Epithelial cell of proximal tubule (primary cell): Measurements from ENCODE around the gene MRPL11. TPM values are rescaled to one million over a fixed set of nuclear protein-coding genes. Genes with fewer than 3 reads are reported as not detected.

Experiments used
- DNase-seq: peaks from one replicate; pipeline ENCODE4 v3.0.0-alpha.2; 2011; ENCODE audit warnings: low read depth
- H3K4me3 ChIP-seq: 2 replicates; pipeline ENCODE4 v1.5.1; 2011; ENCODE audit warnings: low read depth, mild to moderate bottlenecking, low read length
- total RNA-seq: library from RNA; depleted of rRNA; stranded (reverse); fragments of >200 nt; gene quantifications from 2 replicates; pipeline ENCODE4 v1.2.3, GENCODE V29; 2015
- TF ChIP-seq, protein P1 (sequence below): conservative IDR thresholded peaks from 2 replicates; pipeline ENCODE4 v1.5.1; 2012; ENCODE audit warnings: low read depth, mild to moderate bottlenecking, low read length

The MRPL11 gene
- total RNA-seq, 1 donor from 2014 or later: 85.3 TPM

DNA sequence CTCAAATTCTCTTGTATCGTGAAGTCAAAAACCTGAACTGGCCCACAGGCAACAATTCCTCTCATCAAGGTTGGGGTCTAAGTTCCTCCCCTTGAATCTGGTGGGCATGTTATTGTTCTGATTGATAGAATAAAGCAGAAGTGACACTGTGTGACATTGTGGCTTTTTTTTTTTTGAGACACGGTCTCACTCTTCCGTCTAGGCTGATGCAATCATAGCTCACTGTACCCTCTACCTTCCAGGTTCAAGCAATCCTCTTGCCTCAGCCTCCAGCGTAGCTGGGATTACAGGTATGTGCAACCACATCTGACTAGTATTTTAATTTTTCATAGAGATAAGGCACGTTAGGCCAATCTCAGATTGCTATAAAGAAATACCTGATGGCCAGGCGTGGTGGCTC, 19.2 kb upstream of the MRPL11 start:
- TF ChIP-seq, protein P1, sequence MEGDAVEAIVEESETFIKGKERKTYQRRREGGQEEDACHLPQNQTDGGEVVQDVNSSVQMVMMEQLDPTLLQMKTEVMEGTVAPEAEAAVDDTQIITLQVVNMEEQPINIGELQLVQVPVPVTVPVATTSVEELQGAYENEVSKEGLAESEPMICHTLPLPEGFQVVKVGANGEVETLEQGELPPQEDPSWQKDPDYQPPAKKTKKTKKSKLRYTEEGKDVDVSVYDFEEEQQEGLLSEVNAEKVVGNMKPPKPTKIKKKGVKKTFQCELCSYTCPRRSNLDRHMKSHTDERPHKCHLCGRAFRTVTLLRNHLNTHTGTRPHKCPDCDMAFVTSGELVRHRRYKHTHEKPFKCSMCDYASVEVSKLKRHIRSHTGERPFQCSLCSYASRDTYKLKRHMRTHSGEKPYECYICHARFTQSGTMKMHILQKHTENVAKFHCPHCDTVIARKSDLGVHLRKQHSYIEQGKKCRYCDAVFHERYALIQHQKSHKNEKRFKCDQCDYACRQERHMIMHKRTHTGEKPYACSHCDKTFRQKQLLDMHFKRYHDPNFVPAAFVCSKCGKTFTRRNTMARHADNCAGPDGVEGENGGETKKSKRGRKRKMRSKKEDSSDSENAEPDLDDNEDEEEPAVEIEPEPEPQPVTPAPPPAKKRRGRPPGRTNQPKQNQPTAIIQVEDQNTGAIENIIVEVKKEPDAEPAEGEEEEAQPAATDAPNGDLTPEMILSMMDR: no peak
- DNase-seq: no peak
- H3K4me3 ChIP-seq: no peak overlapping the region

DNA sequence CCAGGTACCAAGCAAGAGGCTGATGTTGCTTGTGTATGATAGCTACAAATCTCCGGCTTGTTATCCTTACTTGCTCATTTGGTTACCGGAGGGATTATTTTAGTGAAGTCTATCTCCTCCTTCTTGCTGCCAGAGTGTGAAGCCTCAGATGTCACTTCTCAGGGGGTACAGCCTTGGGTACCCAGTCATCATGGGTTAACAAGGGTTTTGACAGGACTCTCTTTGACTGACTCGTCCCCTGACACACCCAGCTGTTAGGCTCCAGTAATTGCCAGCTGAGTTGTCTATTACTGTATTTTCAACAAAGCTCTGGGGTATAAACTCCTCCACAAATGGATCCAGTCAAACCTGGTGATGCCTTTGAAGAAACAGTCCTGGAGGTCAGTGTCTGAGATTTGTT, 16.2 kb upstream of the MRPL11 start:
- TF ChIP-seq, protein P1: no peak
- no peak overlapping the region for H3K4me3 ChIP-seq
- no peak for DNase-seq

DNA sequence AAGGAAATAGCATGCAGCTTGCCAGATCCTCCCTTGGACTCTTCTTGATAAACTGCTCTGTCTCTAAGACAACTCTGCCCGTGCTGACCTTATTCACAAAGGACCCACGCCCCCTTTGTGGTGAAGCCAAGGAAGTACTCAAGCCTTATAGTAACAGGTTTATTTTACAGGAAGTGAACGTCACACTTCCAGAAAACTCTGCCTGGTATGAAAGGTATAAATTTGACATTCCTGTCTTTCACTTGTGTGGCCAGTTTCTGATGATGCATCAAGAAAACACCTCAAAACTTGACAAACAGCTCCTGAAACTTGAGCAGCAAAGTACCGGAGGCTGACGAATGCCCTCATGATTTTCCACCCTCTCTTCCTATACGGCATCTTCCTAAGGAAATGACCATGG, 15.6 kb upstream of the MRPL11 start:
- no peak overlapping the region for H3K4me3 ChIP-seq
- DNase-seq: no peak
- TF ChIP-seq, protein P1: no peak

DNA sequence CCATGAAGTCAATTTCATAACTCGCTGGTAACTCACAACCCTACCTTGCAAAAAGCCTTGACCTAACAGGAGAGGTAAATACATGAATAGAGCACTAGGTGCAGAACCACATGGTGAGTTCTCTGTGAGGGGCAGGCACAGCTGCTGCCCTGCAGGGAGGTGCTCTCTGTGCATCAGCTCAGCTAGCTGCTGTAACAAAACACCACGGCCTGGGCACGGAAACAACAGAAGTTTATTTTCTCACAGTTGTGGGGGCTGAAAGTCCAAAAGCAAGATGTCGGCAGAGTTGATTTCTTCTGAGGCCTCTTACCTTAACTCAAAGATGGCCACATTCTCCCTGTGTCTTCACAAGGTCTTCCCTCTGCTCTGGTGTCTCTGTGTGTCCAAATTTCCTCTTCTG, 13.0 kb upstream of the MRPL11 start:
- TF ChIP-seq, protein P1: no peak
- H3K4me3 ChIP-seq: no peak overlapping the region
- no peak for DNase-seq

DNA sequence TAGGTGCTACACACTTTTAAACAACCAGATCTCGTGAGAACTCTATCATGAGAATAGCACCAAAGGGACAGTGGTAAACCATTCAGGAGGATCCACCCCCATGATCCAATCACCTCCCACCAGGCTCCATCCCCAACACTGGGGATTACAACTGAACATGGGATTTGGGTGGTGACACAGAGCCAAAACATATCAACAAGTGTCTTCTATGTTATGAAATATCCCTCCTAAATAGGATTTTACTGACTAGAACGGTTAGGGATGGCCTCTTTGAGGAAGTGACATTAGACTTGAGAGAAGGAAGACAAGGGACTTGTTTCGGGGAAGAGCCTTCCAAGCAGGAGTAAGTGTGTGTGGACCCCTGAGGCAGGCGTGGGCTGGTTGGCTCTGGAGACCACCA, 11.9 kb upstream of the MRPL11 start:
- TF ChIP-seq, protein P1: no peak
- no peak for DNase-seq

DNA sequence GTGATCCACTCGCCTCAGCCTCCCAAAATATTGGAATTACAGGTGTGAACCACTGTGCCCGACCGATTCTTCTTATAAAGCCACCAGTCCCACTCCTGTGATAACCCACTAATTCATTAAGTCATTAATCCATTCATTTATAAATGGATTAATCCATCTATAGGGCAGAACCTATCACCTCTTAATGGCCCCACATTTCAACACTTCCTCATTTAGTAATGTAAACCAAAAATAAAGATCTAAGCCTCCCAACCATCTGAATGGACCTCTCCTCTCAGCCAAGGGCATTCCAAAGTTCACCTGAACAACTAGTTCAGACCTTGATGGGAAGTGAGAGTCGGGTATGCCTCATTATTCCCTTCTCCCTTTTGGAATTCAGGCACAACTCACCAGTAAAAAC, 9.9 kb upstream of the MRPL11 start:
- TF ChIP-seq, protein P1: no peak
- no peak overlapping the region for H3K4me3 ChIP-seq
- DNase-seq: no peak

More for the DNA sequence above, 11.9 kb upstream of the MRPL11 start:
- H3K4me3 ChIP-seq: no peak overlapping the region

DNA sequence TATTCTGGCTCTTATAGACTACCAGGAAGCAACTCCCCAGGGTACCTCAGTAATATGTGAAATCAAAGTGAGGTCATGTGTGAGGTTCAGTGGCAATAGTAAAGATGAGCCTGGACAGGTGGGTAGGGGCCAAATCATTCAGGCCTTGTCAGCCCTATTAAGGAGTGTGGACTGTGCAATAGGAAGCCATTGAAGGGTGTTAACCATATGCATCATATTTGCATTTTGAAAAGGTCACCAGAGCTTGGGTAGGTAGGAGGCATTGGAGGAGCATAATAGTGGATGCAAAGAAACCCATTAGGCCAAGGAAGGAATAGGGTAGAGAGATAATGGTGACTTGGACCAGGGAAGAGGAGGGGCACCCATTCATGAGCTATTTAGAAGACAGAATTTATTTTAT, 8.4 kb upstream of the MRPL11 start:
- TF ChIP-seq, protein P1: no peak
- no peak overlapping the region for H3K4me3 ChIP-seq
- no peak for DNase-seq
